Sigmoid colon (tissue), 4 donors: Measurements from ENCODE around the gene PLXNA4.

Experiments
- EP300 ChIP-seq, 4 donors: sonication (generic); formaldehyde crosslinking; IDR thresholded peaks; one replicate each; pipeline ENCODE4 v1.6.1; 2017; ENCODE audit warnings: antibody characterized with exemption in 4 of 4
- POLR2A ChIP-seq, 2 donors: fragments of 450-650 bp; IDR thresholded peaks; one replicate each; pipeline ENCODE4 v1.6.1; 2016; ENCODE audit warnings: antibody characterized with exemption in 2 of 2, mild to moderate bottlenecking in 2 of 2, moderate library complexity in 2 of 2
- POLR2AphosphoS5 ChIP-seq, 4 donors: sonication (generic); formaldehyde crosslinking; IDR thresholded peaks; one replicate each; pipeline ENCODE4 v1.6.1; 2017; ENCODE audit warnings: antibody characterized with exemption in 4 of 4
- TF ChIP-seq, protein P1 (sequence below), 4 experiments: fragments of 450-650 bp in 3 of 4; fragments of 200-600 bp in 1 of 4; IDR thresholded peaks; one replicate each; pipeline ENCODE4 v1.5.1; 2016 to 2019; ENCODE audit warnings: antibody characterized with exemption in 4 of 4, mild to moderate bottlenecking in 3 of 4, moderate library complexity in 2 of 4

DNA sequence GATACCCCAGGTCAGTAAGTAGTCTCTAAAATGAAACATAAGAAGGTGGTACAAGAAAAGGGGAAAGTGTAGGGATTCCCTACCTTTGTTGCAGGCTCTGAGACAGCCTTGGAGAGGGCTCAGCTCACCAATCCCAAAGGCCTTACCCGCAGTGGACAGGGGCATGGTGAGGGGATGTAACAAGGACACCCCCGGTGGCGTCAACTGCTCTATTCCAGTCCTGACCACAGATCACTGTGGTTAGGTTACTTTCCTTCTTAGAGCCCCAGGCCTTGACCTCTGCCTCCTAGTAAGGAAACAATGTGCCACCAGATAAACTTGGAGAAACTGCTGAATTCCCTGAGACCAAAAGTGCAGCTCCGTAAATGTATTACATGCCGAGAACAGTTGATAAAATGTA, 17.5 kb downstream of the PLXNA4 start:
- TF ChIP-seq, protein P1, sequence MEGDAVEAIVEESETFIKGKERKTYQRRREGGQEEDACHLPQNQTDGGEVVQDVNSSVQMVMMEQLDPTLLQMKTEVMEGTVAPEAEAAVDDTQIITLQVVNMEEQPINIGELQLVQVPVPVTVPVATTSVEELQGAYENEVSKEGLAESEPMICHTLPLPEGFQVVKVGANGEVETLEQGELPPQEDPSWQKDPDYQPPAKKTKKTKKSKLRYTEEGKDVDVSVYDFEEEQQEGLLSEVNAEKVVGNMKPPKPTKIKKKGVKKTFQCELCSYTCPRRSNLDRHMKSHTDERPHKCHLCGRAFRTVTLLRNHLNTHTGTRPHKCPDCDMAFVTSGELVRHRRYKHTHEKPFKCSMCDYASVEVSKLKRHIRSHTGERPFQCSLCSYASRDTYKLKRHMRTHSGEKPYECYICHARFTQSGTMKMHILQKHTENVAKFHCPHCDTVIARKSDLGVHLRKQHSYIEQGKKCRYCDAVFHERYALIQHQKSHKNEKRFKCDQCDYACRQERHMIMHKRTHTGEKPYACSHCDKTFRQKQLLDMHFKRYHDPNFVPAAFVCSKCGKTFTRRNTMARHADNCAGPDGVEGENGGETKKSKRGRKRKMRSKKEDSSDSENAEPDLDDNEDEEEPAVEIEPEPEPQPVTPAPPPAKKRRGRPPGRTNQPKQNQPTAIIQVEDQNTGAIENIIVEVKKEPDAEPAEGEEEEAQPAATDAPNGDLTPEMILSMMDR (IDR thresholded peaks at IDR 0.05): no peak
- TF ChIP-seq POLR2AphosphoS5 (IDR thresholded peaks at IDR 0.05) (no peak), POLR2A (IDR thresholded peaks at IDR 0.05) (no peak), EP300 (IDR thresholded peaks at IDR 0.05) (no peak)
